Measurements from ENCODE around the gene APP.
A peak's percentile ranks its signal among the peaks of the same experiment; 100 is the strongest.
"Not testable (repeated sequence)": the region's sequence is repeated elsewhere in the genome, so short reads cannot be mapped to it uniquely, and the experiment has no call there.

The APP gene

DNA sequence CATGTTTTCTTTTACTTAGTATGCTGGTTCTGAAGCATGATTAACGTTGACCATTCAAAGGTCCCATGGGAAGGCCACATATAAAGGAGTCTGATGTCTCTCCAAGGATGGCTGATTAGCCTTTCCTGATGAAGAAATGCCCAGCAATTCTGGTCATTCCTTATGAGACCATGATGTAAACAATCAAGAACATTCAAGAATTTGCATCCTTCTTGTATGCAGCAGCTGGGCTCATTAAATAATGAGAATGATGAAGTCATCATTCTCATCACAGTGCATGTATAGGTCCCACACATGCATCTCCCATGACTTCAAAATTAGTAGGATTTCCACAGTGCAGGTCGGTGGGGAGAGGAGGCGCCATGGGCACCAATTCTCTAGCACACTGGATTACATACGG is 85.4 kb downstream of the APP start:
- no peak for ATAC-seq

DNA sequence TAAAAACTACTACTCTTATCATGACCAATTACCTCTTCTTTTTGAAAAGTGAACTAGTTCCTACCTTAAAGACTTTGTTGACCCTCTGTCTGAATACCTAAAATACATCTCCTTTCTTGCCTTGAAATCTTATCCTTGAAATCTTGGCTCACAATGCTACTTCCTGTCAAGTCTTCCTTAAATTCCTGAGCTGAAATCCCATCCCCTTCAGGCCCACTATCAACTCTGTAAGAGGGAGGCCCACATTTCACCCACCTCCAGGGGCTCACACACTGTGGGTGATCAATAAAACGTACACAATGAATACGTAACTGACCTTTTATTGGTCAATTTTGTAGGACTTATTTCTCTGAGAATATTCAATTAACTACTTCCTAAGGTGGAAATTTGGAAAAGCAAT is 88.0 kb downstream of the APP start:
- TF ChIP-seq ARNTL (CRISPR knock-in tag; IDR thresholded peaks at IDR 0.05; ENCODE audit: borderline replicate concordance, low read depth) (no peak), ZNF70 (CRISPR knock-in tag; IDR thresholded peaks at IDR 0.05) (no peak), ZC3H10 (CRISPR knock-in tag; IDR thresholded peaks at IDR 0.05) (no peak)
- ATAC-seq, result no peak

More for the DNA sequence above, 85.4 kb downstream of the APP start:
- TF ChIP-seq ESRRG (CRISPR knock-in tag; IDR thresholded peaks at IDR 0.05) (no peak), RARB (CRISPR knock-in tag; IDR thresholded peaks at IDR 0.05) (no peak), CSDC2 (CRISPR knock-in tag; IDR thresholded peaks at IDR 0.05) (no peak), GLIS3 (CRISPR knock-in tag; IDR thresholded peaks at IDR 0.05) (no peak), PPARA (CRISPR knock-in tag; IDR thresholded peaks at IDR 0.05; ENCODE audit: borderline replicate concordance) (no peak), TOX (CRISPR knock-in tag; IDR thresholded peaks at IDR 0.05; ENCODE audit: borderline replicate concordance) (no peak), ARNTL (CRISPR knock-in tag; IDR thresholded peaks at IDR 0.05; ENCODE audit: borderline replicate concordance, low read depth) (no peak), ZFP30 (CRISPR knock-in tag; IDR thresholded peaks at IDR 0.05) (no peak)
- TF ChIP-seq, protein P1, sequence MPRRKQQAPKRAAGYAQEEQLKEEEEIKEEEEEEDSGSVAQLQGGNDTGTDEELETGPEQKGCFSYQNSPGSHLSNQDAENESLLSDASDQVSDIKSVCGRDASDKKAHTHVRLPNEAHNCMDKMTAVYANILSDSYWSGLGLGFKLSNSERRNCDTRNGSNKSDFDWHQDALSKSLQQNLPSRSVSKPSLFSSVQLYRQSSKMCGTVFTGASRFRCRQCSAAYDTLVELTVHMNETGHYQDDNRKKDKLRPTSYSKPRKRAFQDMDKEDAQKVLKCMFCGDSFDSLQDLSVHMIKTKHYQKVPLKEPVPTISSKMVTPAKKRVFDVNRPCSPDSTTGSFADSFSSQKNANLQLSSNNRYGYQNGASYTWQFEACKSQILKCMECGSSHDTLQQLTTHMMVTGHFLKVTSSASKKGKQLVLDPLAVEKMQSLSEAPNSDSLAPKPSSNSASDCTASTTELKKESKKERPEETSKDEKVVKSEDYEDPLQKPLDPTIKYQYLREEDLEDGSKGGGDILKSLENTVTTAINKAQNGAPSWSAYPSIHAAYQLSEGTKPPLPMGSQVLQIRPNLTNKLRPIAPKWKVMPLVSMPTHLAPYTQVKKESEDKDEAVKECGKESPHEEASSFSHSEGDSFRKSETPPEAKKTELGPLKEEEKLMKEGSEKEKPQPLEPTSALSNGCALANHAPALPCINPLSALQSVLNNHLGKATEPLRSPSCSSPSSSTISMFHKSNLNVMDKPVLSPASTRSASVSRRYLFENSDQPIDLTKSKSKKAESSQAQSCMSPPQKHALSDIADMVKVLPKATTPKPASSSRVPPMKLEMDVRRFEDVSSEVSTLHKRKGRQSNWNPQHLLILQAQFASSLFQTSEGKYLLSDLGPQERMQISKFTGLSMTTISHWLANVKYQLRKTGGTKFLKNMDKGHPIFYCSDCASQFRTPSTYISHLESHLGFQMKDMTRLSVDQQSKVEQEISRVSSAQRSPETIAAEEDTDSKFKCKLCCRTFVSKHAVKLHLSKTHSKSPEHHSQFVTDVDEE (CRISPR knock-in tag; IDR thresholded peaks at IDR 0.05), result no peak

DNA sequence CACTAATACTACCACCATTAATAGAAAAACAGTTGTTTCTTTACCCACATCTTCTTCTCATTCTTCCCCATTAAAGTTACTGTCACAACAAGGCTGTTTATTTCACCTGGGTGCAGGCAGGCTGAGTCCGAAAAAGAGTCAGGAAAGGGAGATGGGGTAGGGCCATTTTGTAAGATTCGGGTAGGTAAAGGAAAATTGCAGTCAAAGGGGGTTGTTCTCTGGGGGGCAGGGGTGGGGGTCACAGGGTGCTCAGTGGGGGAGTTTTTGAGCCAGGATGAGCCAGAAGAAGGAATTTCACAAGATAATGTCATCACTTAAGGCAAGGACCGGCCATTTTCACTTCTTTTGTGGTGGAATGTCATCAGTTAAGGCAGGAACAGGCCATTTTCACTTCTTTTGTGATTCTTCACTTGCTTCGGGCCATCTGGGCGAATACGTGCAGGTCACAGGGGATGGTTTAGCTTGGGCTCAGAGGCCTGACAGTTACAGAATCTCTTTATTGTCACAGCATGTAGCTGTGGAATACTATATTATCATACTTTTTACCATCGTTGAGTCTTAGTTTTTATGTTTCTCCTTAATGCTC is 89.3 kb downstream of the APP start:
- ATAC-seq, result not testable (repeated sequence)

DNA sequence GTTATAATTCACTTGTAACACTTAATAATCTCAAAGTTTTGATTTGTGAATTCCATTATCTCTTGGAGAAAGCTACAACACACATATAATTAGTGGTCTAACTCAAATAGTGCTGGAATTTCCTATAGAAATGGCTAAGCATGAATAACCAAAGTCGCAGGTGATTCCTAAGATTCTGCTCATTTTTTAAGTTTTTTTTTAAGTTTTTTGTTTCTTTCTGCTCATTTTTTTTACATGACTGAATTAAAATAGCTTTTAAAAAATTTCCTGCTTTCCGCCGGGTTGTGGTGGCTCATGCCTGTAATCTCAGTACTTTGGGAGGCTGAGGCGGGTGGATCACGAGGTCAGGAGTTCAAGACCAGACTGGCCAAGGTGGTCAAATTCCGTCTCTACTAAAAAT is 90.4 kb downstream of the APP start:
- no peak for ATAC-seq
- TF ChIP-seq OSR1 (CRISPR knock-in tag; IDR thresholded peaks at IDR 0.05) (no peak), ARNTL (CRISPR knock-in tag; IDR thresholded peaks at IDR 0.05; ENCODE audit: borderline replicate concordance, low read depth) (no peak), ZC3H10 (CRISPR knock-in tag; IDR thresholded peaks at IDR 0.05) (no peak), ZFP30 (CRISPR knock-in tag; IDR thresholded peaks at IDR 0.05) (no peak), TCF4 (CRISPR knock-in tag; IDR thresholded peaks at IDR 0.05; ENCODE audit: borderline replicate concordance) (no peak), ZNF8 (CRISPR knock-in tag; IDR thresholded peaks at IDR 0.05) (no peak), SNAI2 (CRISPR knock-in tag; IDR thresholded peaks at IDR 0.05) (no peak)
- TF ChIP-seq, protein P2, sequence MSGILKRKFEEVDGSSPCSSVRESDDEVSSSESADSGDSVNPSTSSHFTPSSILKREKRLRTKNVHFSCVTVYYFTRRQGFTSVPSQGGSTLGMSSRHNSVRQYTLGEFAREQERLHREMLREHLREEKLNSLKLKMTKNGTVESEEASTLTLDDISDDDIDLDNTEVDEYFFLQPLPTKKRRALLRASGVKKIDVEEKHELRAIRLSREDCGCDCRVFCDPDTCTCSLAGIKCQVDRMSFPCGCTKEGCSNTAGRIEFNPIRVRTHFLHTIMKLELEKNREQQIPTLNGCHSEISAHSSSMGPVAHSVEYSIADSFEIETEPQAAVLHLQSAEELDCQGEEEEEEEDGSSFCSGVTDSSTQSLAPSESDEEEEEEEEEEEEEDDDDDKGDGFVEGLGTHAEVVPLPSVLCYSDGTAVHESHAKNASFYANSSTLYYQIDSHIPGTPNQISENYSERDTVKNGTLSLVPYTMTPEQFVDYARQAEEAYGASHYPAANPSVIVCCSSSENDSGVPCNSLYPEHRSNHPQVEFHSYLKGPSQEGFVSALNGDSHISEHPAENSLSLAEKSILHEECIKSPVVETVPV (CRISPR knock-in tag; IDR thresholded peaks at IDR 0.05), result no peak
- TF ChIP-seq, protein P3, sequence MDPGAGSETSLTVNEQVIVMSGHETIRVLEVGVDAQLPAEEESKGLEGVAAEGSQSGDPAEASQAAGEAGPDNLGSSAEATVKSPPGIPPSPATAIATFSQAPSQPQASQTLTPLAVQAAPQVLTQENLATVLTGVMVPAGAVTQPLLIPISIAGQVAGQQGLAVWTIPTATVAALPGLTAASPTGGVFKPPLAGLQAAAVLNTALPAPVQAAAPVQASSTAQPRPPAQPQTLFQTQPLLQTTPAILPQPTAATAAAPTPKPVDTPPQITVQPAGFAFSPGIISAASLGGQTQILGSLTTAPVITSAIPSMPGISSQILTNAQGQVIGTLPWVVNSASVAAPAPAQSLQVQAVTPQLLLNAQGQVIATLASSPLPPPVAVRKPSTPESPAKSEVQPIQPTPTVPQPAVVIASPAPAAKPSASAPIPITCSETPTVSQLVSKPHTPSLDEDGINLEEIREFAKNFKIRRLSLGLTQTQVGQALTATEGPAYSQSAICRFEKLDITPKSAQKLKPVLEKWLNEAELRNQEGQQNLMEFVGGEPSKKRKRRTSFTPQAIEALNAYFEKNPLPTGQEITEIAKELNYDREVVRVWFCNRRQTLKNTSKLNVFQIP (CRISPR knock-in tag; IDR thresholded peaks at IDR 0.05; ENCODE audit: borderline replicate concordance, low read depth), result no peak

DNA sequence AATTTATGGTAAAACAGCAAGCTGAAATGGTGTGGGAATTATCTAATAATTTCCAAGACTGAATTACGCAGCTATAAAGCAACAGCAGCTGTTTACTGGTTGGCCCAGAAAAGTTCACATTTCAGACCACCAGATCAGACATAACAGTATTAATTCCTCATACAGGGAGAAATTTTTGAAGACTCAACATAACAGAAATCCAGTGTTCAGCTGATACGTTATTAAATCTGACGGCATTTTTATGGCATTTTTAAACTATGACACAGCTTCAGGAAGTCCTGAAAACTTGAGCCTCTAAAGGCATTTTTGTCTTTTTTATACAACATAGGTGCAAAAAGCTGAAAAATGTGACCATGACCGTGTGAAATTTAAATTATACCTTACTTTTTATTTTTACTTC is 91.2 kb downstream of the APP start:
- TF ChIP-seq ZFP3 (CRISPR knock-in tag; IDR thresholded peaks at IDR 0.05), result no peak
- no peak for TF ChIP-seq OSR1 (CRISPR knock-in tag; IDR thresholded peaks at IDR 0.05)
- TF ChIP-seq, protein P3 (CRISPR knock-in tag; IDR thresholded peaks at IDR 0.05; ENCODE audit: borderline replicate concordance, low read depth), result no peak
- TF ChIP-seq, protein P1 (CRISPR knock-in tag; IDR thresholded peaks at IDR 0.05), result no peak
- no peak for TF ChIP-seq ZNF8 (CRISPR knock-in tag; IDR thresholded peaks at IDR 0.05)
- no peak for TF ChIP-seq TOX (CRISPR knock-in tag; IDR thresholded peaks at IDR 0.05; ENCODE audit: borderline replicate concordance)
- TF ChIP-seq SNAI2 (CRISPR knock-in tag; IDR thresholded peaks at IDR 0.05), result no peak
- TF ChIP-seq, protein P4, sequence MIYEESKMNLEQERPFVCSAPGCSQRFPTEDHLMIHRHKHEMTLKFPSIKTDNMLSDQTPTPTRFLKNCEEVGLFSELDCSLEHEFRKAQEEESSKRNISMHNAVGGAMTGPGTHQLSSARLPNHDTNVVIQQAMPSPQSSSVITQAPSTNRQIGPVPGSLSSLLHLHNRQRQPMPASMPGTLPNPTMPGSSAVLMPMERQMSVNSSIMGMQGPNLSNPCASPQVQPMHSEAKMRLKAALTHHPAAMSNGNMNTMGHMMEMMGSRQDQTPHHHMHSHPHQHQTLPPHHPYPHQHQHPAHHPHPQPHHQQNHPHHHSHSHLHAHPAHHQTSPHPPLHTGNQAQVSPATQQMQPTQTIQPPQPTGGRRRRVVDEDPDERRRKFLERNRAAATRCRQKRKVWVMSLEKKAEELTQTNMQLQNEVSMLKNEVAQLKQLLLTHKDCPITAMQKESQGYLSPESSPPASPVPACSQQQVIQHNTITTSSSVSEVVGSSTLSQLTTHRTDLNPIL (CRISPR knock-in tag; IDR thresholded peaks at IDR 0.05; ENCODE audit: low read depth), result no peak
- TF ChIP-seq ISL1 (CRISPR knock-in tag; IDR thresholded peaks at IDR 0.05), result no peak
- no peak for TF ChIP-seq ARNTL (CRISPR knock-in tag; IDR thresholded peaks at IDR 0.05; ENCODE audit: borderline replicate concordance, low read depth)
- no peak for TF ChIP-seq RARB (CRISPR knock-in tag; IDR thresholded peaks at IDR 0.05)
- no peak for TF ChIP-seq BACH2 (CRISPR knock-in tag; IDR thresholded peaks at IDR 0.05; ENCODE audit: borderline replicate concordance)
- no peak for TF ChIP-seq CSDC2 (CRISPR knock-in tag; IDR thresholded peaks at IDR 0.05)
- no peak for TF ChIP-seq ZNF70 (CRISPR knock-in tag; IDR thresholded peaks at IDR 0.05)
- no peak for TF ChIP-seq PPARA (CRISPR knock-in tag; IDR thresholded peaks at IDR 0.05; ENCODE audit: borderline replicate concordance)
- ATAC-seq, result peak; percentile 81
